Mammary epithelial cell (primary cell): ENCODE measurements around the gene PIK3C2B.

Experiments used
- EZH2 ChIP-seq: IDR thresholded peaks from 2 replicates; pipeline ENCODE4 v1.6.1; 2012; ENCODE audit warnings: low read length, inconsistent platforms, borderline replicate concordance
- TF ChIP-seq, protein P1 (sequence below), 2 donors: IDR thresholded peaks in 1 of 2; conservative IDR thresholded peaks in 1 of 2; 2 replicates each; pipeline ENCODE4 v1.5.1; 2011 to 2012; ENCODE audit warnings: inconsistent platforms in 2 of 2, low read length in 2 of 2, mild to moderate bottlenecking in 2 of 2, control low read depth in 1 of 2, low read depth in 1 of 2; ENCODE audit not compliant: insufficient read depth in 1 of 2; ENCODE audit errors: extremely low read depth in 1 of 2

DNA sequence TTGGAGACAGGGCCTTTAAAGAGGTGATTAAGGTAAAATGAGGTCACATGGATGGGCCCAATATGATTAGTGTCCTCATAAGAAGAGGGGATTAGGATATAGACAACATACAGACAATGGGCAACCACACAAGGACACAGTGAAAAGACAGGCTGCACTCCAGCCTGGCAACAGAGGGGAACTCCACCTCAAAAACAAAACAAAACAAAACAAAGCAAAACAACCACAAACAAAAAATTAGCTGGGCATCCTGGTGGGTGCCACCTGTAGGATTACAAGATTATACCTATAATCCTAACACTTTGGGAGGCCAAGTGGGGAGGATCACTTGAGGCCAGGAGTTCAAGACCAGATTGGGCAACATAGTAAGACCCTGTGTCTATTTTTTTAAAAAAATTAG lies 16.8 kb upstream of the PIK3C2B start:
- TF ChIP-seq, protein P1, sequence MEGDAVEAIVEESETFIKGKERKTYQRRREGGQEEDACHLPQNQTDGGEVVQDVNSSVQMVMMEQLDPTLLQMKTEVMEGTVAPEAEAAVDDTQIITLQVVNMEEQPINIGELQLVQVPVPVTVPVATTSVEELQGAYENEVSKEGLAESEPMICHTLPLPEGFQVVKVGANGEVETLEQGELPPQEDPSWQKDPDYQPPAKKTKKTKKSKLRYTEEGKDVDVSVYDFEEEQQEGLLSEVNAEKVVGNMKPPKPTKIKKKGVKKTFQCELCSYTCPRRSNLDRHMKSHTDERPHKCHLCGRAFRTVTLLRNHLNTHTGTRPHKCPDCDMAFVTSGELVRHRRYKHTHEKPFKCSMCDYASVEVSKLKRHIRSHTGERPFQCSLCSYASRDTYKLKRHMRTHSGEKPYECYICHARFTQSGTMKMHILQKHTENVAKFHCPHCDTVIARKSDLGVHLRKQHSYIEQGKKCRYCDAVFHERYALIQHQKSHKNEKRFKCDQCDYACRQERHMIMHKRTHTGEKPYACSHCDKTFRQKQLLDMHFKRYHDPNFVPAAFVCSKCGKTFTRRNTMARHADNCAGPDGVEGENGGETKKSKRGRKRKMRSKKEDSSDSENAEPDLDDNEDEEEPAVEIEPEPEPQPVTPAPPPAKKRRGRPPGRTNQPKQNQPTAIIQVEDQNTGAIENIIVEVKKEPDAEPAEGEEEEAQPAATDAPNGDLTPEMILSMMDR (conservative IDR thresholded peaks at IDR 0.05 in 1 of 2, IDR thresholded peaks at IDR 0.05 in 1 of 2; ENCODE audit: extremely low read depth in 1 of 2, insufficient read depth in 1 of 2, low read depth in 1 of 2, low read length in 2 of 2), result no peak
- TF ChIP-seq EZH2, result no peak
